HG02970 (cell line): Measurements from ENCODE around the gene HACD2.
"Not testable (repeated sequence)": the region's sequence is repeated elsewhere in the genome, so short reads cannot be mapped to it uniquely, and the experiment has no call there.

ENCODE experiments used
- ATAC-seq: cut with Tn5 transposase; IDR thresholded peaks from one replicate; pipeline ENCODE4 v1.9.1; 2021; ENCODE audit warnings: mild to moderate bottlenecking, moderate library complexity, moderate number of reproducible peaks; ENCODE audit not compliant: unreplicated experiment, low FRiP score

Gene HACD2

DNA sequence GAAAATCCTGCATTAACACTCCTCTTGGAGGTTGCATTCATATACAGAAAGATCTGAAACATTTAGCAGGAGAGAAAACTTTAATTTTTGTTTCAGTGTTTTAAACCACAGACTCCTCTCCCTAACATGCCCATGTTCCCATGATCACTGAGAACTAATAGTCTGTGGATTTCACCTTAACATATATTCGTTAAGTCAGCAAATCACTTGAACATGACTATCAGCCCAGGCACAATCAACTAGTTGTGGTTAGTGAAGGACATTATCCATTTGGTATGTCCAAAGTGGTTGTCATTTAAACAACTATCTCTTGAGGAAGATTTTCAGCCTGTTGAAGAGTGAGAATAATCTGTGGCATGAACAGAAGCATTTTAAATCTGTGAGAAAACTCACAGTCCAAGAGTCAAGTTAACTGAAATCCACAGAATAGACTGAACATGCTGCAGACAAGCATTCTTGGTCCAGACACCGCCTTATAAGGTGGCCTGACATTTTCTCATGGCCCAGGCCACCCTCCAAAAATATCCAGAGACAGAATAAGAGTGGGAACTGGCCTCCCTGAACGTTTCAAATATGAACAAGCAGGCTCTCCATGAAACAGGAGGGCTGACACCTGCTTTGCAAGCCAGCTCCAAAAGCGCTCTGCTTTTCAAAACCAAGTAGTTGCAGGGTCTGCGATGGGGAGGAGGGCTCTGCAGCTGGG lies 96.1 kb downstream of the HACD2 start:
- ATAC-seq, result no peak

DNA sequence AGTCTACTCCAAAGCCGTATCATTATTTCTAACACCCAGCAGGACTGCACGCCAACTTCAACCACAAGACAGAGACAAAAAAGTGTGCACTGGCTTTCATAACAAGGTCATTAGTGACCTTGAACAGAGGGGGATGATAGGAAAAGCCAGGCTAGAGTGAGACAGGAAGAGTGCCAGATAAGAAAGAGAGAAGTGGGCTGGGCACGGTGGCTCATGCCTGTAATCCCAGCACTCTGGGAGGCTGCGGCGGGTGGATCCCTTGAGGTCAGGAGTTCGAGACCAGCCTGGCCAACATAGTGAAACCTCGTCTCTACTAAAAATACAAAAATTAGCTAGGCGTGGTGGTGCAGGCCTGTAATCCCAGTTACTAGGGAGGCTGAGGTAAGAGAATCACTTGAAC lies 97.8 kb downstream of the HACD2 start:
- not testable (repeated sequence) for ATAC-seq

DNA sequence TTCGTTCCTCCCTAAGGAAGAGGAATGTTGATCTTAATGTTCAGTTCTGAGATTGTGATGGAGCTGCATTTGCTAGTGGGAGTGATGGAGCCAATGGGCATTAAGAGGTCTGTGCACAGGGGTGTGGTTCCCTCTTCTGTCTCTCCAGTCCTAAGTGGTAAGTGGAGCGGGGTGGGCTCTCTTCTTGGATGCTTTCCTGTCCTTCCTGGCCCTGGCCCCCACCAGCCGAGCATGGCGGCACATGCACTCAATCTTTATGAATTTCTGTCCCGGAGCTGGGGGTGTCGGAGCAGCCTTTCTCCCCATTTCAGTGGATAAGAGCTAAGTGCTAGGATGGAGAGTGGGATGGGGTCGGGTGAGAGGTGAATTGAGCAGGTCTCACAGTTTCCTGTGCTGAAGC lies 98.4 kb downstream of the HACD2 start:
- ATAC-seq, result no peak

DNA sequence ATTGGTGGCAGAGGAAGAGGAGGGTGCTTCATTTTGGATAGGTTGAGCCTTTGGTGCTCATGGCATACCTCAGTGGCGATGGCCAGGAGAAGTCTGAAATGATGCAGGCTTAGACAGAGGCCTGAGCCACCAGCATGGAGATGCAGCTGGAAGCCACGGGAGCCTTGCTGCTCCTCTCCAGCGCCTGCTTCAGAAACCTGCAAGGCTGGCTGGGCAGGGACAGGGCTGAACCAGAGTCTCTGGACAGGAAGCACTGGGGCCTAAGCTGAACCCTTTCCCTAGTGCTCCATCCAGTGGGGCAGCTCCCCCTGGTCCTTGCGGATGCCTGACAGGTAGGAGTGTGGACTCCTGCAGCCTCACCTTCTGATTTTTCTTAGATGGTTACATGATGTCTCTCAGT lies 99.3 kb downstream of the HACD2 start:
- ATAC-seq, result no peak

DNA sequence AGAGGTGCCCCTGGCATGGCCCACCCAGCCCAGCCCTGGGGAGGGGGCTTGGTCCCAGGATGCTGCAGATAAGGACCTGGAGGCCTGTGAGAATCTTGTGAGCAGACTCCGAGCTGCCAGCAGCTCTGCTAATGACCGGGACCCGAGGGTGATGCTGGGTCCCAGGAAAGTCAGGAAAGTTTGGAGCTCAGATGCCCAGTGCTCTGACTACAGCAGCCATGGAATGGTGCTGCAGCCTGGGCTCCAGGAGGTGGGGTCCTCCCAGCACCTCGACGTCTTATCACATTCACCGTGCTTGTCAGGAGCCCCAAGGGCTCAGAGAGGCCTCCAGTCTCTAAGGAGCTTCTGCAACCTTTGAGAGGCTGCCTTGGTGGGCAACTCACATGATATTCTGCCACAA lies 101.7 kb downstream of the HACD2 start:
- no peak for ATAC-seq

DNA sequence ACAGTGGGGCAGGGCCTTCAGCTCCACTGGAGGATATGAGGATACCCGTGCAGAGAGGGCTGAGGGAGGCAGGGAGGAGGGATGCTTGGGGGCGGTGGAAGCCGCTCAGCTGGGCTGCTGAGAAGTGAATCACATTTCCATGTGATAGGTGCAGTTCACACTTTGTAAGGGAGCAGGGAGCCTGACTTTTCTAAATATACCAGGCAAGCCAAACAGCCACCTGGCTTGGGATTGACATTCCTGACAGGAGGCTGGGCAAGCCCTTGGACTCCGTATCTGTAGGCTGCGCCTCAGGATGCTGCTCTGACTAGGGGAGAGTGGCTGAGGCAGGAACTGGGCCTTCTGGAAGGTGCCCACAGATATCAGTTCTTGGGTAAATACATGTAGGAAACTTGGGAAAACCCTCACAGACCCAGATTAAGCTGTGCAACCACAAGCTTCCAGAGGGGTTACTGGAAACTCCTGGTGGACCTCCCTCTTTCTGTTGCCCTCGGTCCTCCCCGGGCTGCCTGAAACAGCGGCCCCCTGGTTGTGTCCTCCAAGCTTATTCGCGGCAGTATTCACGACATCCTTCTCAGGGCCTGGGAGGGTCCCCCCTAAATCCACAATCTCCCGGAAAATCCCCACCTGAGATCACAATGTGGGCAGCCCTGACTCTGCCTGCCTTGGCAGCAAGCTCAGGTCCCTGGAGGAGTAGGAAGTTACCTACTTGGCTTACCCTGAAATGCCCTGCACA lies 103.0 kb downstream of the HACD2 start:
- ATAC-seq, result no peak

DNA sequence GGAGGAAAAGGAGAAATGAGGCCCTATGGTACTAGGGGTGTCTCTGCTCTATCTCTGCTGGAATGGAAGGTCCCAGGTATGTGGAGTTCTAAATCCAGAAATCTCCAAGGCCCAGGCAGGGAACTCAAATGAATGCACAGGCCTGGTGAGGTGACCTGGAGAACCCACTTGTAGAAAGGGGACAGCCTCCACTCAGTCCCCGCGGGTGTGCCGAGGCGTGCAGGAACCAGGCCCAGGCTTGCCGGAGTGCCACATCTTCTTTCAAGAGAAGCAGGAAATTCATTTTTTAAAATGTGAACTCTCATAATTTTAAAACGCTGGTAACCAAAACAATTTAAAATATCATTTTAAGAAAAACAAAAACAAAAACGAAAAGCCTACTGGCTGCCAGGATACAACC lies 103.8 kb downstream of the HACD2 start:
- ATAC-seq, result no peak

DNA sequence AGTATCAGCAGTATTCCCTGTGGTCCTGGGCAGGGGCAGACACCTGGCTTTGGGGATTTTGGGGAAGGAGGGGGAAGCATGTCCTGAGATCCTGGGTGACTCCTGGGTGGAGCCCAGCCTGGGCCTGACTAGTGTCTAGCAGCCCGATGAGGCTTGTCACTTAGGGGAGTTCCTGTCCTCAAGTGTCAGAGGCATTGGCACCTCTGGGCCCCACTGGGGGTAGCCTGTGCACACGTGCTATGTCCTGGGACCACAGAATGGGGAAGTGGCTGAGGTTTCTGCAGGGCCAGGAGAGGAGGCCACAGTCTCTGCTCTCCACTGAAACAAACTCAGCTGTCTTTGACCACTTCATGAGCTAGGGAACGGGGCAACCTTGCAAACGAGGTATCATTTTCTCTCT lies 104.4 kb downstream of the HACD2 start:
- ATAC-seq, result no peak

DNA sequence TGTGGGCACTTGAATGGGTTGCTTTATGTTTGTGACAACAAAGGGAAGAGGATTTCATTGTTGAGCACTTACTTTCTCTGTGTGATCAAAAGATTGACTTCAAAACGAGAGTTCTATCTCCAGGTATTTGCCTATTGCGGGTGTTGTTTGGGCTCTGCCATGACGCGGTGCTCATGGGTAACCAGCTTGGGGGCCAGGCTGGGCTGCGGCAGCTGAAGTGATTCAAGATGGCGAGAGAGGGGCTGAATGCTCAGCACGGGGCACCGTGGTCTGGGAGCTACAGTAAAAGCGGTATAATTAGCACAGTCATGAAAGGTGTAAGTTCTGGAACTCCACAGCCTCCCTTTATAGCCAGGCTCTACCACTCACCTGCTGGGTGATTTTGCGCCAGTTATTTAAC lies 105.0 kb downstream of the HACD2 start:
- ATAC-seq, result no peak

DNA sequence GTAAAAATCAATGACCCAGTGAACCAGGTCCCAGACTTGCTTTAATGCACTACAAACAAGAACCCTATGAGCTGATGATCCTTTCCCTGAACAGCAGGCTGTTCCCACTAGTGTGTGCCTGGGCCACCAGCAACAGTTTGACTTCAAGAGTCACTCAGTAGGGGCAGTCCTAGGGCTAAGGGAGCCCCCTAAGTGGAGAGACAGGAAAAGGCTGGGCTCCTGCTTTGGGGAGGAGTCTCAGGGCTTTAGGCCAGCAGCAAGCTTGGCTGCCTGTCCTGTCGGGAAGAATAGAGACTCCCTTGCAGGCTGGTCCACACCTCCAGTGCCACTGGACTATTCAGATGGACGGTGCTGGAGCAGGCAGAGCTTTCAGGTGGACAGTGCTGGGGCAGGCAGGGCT lies 106.5 kb downstream of the HACD2 start:
- ATAC-seq, result no peak

DNA sequence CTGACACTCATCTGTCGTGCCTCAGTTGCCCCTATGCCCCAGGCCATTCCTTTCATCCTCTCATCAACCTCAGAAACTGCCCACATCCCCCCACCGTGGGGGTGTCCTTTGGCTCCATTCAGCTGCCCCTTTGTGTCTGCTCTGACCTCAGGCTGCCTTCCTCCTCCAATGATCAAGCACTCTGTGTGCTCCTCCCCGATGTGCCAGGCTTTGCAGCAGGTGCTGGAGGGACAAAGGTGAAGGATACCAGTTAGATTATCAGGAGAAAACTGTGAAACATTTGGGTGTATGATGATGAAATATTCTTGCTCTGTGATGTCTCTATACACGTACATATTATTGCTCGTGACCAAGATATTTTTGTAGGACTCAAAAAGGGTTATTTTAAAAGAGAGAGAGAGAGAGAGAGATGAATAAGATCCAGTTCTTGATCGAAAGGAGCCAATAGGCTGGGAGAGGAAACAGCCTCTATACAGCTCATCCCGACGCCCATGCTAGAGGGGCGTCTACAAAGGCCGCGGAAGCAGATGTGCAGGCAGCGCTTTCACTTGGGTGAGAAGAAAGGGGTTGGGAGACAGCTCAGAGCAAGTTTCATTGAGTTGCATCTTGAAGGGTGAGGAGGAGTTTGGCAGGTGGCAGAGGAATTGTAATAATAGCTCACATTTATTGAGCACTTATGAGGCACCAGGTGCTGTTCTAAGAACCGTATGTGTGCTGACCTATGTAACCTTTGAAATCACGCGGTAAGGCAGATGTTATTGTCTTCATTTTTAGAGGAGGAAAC lies 107.7 kb downstream of the HACD2 start:
- no peak for ATAC-seq

DNA sequence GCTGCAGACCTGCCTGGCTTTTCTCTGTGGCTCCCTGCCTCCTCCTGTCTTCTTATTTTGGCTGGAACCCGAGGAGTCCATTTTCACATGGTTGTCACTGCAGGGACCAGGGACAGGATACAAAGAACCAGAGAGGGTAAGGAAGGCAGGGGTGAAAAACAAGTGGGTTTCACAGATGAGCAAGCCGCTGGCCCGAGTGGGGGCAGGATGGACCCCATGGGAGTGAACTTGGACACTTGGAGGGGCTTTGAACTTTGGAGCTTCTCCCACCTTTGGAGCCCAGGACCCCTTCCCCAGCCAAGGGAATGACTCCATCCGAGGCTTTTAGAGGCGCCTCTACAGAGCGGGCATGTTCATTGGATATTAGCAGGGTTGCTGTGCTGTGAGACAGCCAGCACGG lies 109.1 kb downstream of the HACD2 start:
- no peak for ATAC-seq

DNA sequence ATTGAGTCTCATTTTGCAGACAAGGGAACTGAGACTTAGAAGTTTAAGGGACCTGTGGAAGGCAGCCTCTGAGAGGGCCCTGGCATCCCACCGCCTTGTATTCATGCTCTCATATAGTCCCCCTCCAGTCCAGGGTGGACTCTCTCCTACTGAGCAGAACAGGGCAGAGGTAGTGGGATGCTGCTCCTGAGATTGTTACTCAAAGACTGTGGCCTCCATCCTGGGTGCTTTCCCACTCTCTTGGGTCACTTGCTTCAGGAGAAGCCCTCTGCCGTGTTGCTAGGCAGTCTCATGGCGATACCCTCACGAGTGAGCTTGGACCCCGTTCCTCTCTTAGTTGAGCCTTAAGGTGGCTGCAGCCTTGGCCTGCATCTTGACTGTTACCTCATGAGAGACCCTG lies 113.7 kb downstream of the HACD2 start:
- ATAC-seq, result no peak

DNA sequence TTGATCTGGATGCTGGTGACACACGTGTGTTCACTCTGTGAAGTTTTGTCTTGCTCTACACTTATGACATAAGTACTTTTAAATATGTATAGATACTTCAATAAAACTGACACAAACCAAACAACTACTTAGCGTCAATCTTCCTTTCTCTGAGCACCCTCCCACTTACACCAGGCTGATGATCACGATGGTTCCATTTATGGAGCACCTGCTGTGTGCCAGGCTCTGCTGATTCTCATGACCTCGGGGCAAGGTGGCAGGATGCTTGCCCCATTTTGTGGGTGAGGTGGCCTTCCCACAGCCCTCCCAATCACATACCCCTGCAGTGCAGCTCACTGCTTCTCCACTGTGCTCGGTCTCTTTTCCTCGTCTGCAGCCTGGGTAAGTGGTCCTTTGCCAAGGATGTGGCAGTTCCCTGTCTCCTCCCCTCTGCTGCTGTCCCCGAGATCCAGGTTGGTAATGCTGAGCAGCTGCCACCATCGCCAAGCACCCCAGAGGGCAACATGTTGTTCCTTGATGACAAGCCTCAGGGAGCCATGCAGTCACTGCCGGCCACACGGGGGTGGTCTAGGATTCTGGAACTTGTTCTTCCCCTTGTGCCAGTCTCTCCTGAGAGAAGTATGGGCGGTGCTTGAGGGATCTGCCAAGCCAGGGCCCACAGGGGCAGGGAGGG lies 115.4 kb downstream of the HACD2 start:
- ATAC-seq, result no peak

DNA sequence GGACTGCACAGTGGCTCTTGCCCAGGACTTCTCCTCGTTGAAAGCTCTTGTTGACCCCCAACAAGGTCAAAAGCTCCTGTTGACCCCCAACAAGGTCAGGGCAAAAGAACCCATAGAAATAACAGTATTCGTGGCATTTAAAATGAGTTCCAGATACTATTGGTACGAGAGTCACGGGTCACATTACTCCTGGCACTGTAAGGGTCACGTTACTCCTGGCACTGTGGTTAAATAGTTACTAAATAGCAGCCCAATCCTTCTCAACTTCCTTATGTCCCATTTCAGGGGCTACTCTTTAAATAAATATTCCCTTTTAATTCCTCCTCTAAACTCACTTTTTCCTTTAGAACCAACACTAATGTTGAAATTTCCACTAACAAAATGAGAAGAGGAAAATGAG lies 117.8 kb downstream of the HACD2 start:
- no peak for ATAC-seq

DNA sequence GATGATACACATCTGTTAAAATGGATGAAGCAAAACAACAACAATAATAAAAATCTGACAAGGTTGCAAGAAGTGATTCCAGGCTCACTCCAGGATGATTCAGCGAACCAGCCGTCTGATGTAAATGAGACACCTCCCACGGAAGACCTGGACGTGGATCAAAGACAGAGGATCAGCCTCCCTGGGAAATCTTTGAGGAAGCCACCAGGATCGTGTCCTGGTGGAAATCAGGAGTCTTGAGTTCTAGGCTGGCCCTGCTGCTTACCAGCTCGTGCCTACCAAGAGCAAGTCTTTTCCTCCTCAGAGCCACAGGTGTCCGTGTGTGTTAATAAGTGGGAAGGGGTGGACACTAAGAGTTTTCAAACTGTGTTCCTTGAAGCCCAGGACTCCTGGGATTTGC lies 120.6 kb downstream of the HACD2 start:
- ATAC-seq, result no peak

DNA sequence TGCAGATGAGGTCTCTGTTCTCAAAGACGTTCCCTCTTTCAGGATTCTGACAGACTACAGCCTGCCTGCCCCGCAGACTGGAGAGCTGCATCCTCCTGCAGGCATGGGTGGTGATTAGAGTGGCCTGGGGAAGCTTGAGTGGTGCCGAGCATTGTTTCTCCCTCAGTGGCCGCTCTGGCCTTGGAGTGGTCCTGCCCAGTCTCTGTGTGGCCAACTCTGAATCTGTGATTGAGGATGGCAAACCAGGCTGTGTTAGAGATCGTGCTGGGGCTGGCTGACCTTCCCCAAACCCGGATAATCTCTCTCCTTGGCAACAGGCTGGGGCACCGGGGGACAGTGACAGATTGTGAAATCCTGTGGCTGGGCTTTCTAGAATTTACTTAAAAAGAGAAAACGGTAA lies 125.0 kb downstream of the HACD2 start:
- ATAC-seq, result no peak

DNA sequence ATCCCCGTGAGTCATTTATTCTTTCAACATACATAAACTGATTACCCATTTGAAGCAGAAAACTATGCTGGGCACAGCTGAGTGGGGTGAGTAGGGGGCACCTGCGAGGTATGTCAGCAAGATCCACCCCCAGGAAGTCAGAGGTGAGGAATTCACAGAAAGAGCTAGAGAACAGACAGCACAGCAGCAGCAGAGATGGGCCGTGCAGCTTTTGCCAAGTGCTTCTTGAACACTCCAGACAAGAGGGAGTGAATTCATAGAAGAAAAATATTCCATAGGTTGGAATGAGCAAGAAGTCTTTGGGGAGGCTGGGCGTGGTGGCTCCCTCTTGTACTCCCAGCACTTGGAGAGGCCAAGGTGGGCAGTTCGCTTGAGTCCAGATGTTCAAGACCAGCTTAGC lies 126.6 kb downstream of the HACD2 start:
- no peak for ATAC-seq

DNA sequence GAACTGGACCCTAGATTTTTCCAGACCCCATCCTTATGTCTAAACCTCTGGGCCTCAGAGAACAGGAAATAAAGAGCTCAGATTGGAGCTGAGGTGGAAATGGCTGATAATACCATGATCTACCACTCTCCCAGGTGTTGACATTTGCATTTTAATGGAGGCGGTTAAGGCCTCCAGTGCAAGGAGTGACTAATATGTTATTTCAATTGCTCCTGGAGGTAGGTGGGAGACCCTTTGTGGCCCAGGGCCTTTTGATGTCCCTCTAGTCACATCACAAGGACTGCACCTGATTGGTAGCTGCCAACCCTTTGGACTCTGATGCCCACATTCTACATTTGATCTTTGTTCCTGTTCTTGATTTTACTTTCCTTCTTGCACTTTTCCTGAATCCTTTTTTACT lies 127.0 kb downstream of the HACD2 start:
- ATAC-seq, result no peak

DNA sequence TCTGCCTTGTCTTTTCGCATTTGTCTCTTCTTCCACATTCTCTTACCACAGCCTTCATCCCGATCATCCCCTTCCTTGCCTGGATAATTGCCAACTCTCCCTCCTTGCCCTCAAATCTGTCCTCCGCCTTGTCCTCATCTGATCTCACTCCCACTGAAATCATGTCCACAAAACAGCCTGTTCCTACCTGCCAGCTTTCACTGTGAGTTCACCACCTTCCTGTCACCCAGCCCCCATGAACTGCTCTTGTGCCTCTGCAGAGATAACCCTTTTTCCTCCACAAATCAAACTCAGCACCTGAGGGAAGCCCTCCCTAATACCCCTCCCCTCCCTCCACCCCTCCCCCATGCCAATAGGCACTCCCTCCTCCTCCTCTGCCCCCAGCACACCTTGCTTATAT lies 131.2 kb downstream of the HACD2 start:
- ATAC-seq, result no peak

DNA sequence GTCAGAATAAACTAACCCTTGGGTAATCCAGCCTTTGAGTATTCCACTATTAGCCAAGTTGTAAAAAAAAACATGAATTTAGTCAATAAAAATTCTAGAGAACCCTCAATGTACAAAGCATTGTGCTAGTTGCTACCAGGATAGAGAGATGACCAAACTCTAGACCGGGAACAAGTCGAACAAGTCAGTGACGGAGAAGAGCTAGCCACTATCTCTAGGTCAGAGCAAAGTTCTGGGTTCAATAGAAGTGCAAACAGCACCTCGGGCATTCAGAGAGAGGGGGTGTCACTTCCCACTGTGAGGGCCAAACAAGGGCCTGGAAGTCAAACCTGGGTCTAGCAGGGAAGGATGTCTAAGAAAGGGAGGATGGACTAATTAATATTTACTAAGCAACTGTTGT lies 133.7 kb downstream of the HACD2 start:
- no peak for ATAC-seq
